Fibroblast of lung (primary cell): ENCODE data around the gene HTR3C. TPM values are rescaled to one million over a fixed set of nuclear protein-coding genes. Genes with fewer than 3 reads are reported as not detected.

Experiments
- DNase-seq, 2 donors: peaks; one replicate each; pipeline versions ENCODE4 v3.0.0 to v3.0.0-alpha.2; 2010; ENCODE audit warnings: low read depth in 2 of 2
- H2AFZ ChIP-seq: 2 replicates; pipeline ENCODE4 v1.5.1; 2012; ENCODE audit warnings: low read length, control low read depth, inconsistent platforms
- H3K27ac ChIP-seq: 2 replicates; pipeline ENCODE4 v1.5.1; 2011; ENCODE audit warnings: low read length, control low read depth; ENCODE audit not compliant: insufficient read depth
- H3K27me3 ChIP-seq: 2 replicates; pipeline ENCODE4 v1.5.1; 2011; ENCODE audit warnings: mild to moderate bottlenecking, low read length; ENCODE audit not compliant: control insufficient read depth, insufficient read depth
- H3K36me3 ChIP-seq: 2 replicates; pipeline ENCODE4 v1.5.1; 2011; ENCODE audit warnings: low read length; ENCODE audit not compliant: control insufficient read depth, insufficient read depth
- H3K4me1 ChIP-seq: 2 replicates; pipeline ENCODE4 v1.5.1; 2011; ENCODE audit warnings: low read length; ENCODE audit not compliant: control insufficient read depth, insufficient read depth; ENCODE audit errors: extremely low read depth
- H3K4me2 ChIP-seq: 2 replicates; pipeline ENCODE4 v1.5.1; 2011; ENCODE audit warnings: low read length, control low read depth; ENCODE audit not compliant: insufficient read depth; ENCODE audit errors: extremely low read depth
- H3K4me3 ChIP-seq, 4 experiments: fragments of 200-600 bp in 1 of 4; sonication (generic) in 1 of 4; replicated peaks in 1 of 4; 2 replicates each; pipeline ENCODE4 v1.5.1; 2011 to 2016; ENCODE audit warnings: low read length in 4 of 4, low read depth in 3 of 4, mild to moderate bottlenecking in 3 of 4, control low read depth in 2 of 4, inconsistent platforms in 1 of 4, mixed read lengths in 1 of 4; ENCODE audit not compliant: insufficient read depth in 1 of 4; ENCODE audit errors: control extremely low read depth in 1 of 4
- H3K79me2 ChIP-seq: 2 replicates; pipeline ENCODE4 v1.5.1; 2012; ENCODE audit warnings: mild to moderate bottlenecking, low read length, inconsistent platforms; ENCODE audit not compliant: control insufficient read depth, insufficient read depth
- H3K9ac ChIP-seq: 2 replicates; pipeline ENCODE4 v1.5.1; 2011; ENCODE audit warnings: mild to moderate bottlenecking, low read length, control low read depth; ENCODE audit not compliant: insufficient read depth
- H3K9me3 ChIP-seq: 2 replicates; pipeline ENCODE4 v1.5.1; 2012; ENCODE audit warnings: low read depth, low read length; ENCODE audit not compliant: control insufficient read depth, insufficient read depth
- H4K20me1 ChIP-seq: 2 replicates; pipeline ENCODE4 v1.5.1; 2011; ENCODE audit warnings: low read length; ENCODE audit not compliant: control insufficient read depth, insufficient read depth; ENCODE audit errors: extremely low read depth
- CTCF ChIP-seq, 2 donors: IDR thresholded peaks in 1 of 2; conservative IDR thresholded peaks in 1 of 2; 1 replicate in 1 of 2; 2 replicates in 1 of 2; pipeline ENCODE4 v1.5.1; 2011 to 2012; ENCODE audit warnings: low read length in 2 of 2, control low read depth in 1 of 2, inconsistent platforms in 1 of 2, low read depth in 1 of 2, mild to moderate bottlenecking in 1 of 2
- EZH2 ChIP-seq: IDR thresholded peaks from 2 replicates; pipeline ENCODE4 v1.5.1; 2012; ENCODE audit warnings: low read length, control low read depth, mild to moderate bottlenecking; ENCODE audit errors: missing control alignments
- polyA plus RNA-seq, 2 donors: library from polyadenylated mRNA; depleted of rRNA in 1 of 2; stranded (reverse) in 1 of 2; unstranded in 1 of 2; fragments of >200 nt; gene quantifications; 2 replicates each; pipeline ENCODE4 v1.2.1, GENCODE V29; 2011 to 2012; ENCODE audit warnings: missing spikeins in 1 of 2
- total RNA-seq: library from RNA; depleted of rRNA; stranded (reverse); fragments of >200 nt; gene quantifications from 2 replicates; pipeline ENCODE4 v1.2.1, GENCODE V29; 2014

The HTR3C gene
- total and polyA plus RNA-seq, 2 donors (not counting 1 experiment from before 2014, with no cell fraction given), result not detected

GRCh38 chr3:184096811-184097383 is 44.0 kb downstream of the HTR3C start, which contains the start of gene HTR3E:
Gene HTR3E, plus strand, starts transcription at chr3:184097064. Its CDS starts 466 bp downstream, at chr3:184097530.
- no peak for DNase-seq
- no peaks in the 10 kb centered on the region for H3K4me1 ChIP-seq

GRCh38 chr3:184097556-184097955 is 44.7 kb downstream of the HTR3C start:
- no peak overlapping the region for H3K27ac ChIP-seq
- H3K9ac ChIP-seq, result no peak overlapping the region
- H3K79me2 ChIP-seq, result no peaks in the 10 kb centered on the region
- H3K27me3 ChIP-seq, result no peaks in the 10 kb centered on the region
- H3K4me3 ChIP-seq, result no peak overlapping the region
- H3K36me3 ChIP-seq, result no peaks in the 10 kb centered on the region
- TF ChIP-seq CTCF (conservative IDR thresholded peaks at IDR 0.05 in 1 of 2, IDR thresholded peaks at IDR 0.05 in 1 of 2; ENCODE audit: low read depth in 1 of 2, low read length in 2 of 2) (no peak), EZH2 (no peak)
- DNase-seq, result no peak
- no peaks in the 10 kb centered on the region for H4K20me1 ChIP-seq
- H3K9me3 ChIP-seq, result no peaks in the 10 kb centered on the region
- no peaks in the 10 kb centered on the region for H3K4me1 ChIP-seq
- no peak overlapping the region for H2AFZ ChIP-seq
- no peak overlapping the region for H3K4me2 ChIP-seq

More at GRCh38 chr3:184096811-184097383, 44.0 kb downstream of the HTR3C start, which contains the start of gene HTR3E:
- H3K9me3 ChIP-seq, result no peaks in the 10 kb centered on the region
- no peak within 1 kb of the TSS for H3K27ac ChIP-seq
- no peak within 1 kb of the TSS for H3K9ac ChIP-seq
- H3K36me3 ChIP-seq, result no peaks in the 10 kb centered on the region
- TF ChIP-seq CTCF (conservative IDR thresholded peaks at IDR 0.05 in 1 of 2, IDR thresholded peaks at IDR 0.05 in 1 of 2; ENCODE audit: low read depth in 1 of 2, low read length in 2 of 2) (no peak), EZH2 (no peak)
- no peaks in the 10 kb centered on the region for H4K20me1 ChIP-seq
- no peaks in the 10 kb centered on the region for H3K27me3 ChIP-seq
- H2AFZ ChIP-seq, result no peak within 1 kb of the TSS
- no peak within 1 kb of the TSS for H3K4me3 ChIP-seq
- H3K4me2 ChIP-seq, result no peak within 1 kb of the TSS
- no peaks in the 10 kb centered on the region for H3K79me2 ChIP-seq

- H3K79me2 ChIP-seq, result no peaks in the 10 kb centered on the region
- TF ChIP-seq CTCF (conservative IDR thresholded peaks at IDR 0.05 in 1 of 2, IDR thresholded peaks at IDR 0.05 in 1 of 2; ENCODE audit: low read depth in 1 of 2, low read length in 2 of 2) (no peak), EZH2 (no peak)
- H2AFZ ChIP-seq, result no peak overlapping the region
- H3K9ac ChIP-seq, result no peak overlapping the region
- no peaks in the 10 kb centered on the region for H3K9me3 ChIP-seq
- no peaks in the 10 kb centered on the region for H3K27me3 ChIP-seq
- no peak overlapping the region for H3K27ac ChIP-seq
- DNase-seq, result no peak
- no peaks in the 10 kb centered on the region for H4K20me1 ChIP-seq
- H3K4me3 ChIP-seq, result no peak overlapping the region
- no peaks in the 10 kb centered on the region for H3K4me1 ChIP-seq
- H3K4me2 ChIP-seq, result no peak overlapping the region
- no peaks in the 10 kb centered on the region for H3K36me3 ChIP-seq
These were observed 47.2 kb downstream of the HTR3C start for GRCh38 chr3:184099806-184100686.
